Mesenchymal stem cell (in vitro differentiated cells and primary cell): ENCODE results near the gene SLC39A10.

Experiments used
- DNase-seq: peaks from one replicate; pipeline ENCODE4 v3.0.0-alpha.2; 2013
- H2AFZ ChIP-seq: one replicate; pipeline ENCODE4 v1.6.1; 2013; ENCODE audit warnings: low read depth, mild to moderate bottlenecking, control low read depth, inconsistent platforms, low read length, moderate library complexity
- H2AK5ac ChIP-seq: 2 replicates; pipeline ENCODE4 v1.6.1; 2013; ENCODE audit warnings: low read length, moderate library complexity, mild to moderate bottlenecking, inconsistent platforms; ENCODE audit not compliant: severe bottlenecking
- H2BK120ac ChIP-seq: one replicate; pipeline ENCODE4 v1.6.1; 2013; ENCODE audit warnings: low read depth, mild to moderate bottlenecking, inconsistent platforms, low read length, moderate library complexity
- H2BK12ac ChIP-seq, 2 experiments: one replicate each; pipeline ENCODE4 v1.6.1; 2013; ENCODE audit warnings: inconsistent platforms in 2 of 2, low read length in 2 of 2, mild to moderate bottlenecking in 2 of 2, moderate library complexity in 2 of 2, control low read depth in 1 of 2
- H2BK15ac ChIP-seq: one replicate; pipeline ENCODE4 v1.6.1; 2013; ENCODE audit warnings: mild to moderate bottlenecking, low read depth, inconsistent platforms; ENCODE audit not compliant: poor library complexity, severe bottlenecking
- H2BK5ac ChIP-seq: 2 replicates; pipeline ENCODE4 v1.6.1; 2013; ENCODE audit warnings: low read depth, mild to moderate bottlenecking, low read length, control low read depth, inconsistent platforms; ENCODE audit not compliant: poor library complexity, severe bottlenecking
- H3K14ac ChIP-seq, 2 experiments: one replicate each; pipeline ENCODE4 v1.6.1; 2013; ENCODE audit warnings: inconsistent platforms in 2 of 2, low read length in 2 of 2, control low read depth in 1 of 2, mild to moderate bottlenecking in 1 of 2, moderate library complexity in 1 of 2
- H3K18ac ChIP-seq, 2 experiments: one replicate each; pipeline ENCODE4 v1.6.1; 2013; ENCODE audit warnings: inconsistent platforms in 2 of 2, low read length in 2 of 2, control low read depth in 1 of 2, low read depth in 1 of 2, mild to moderate bottlenecking in 1 of 2
- H3K23ac ChIP-seq, 2 experiments: one replicate each; pipeline ENCODE4 v1.6.1; 2013; ENCODE audit warnings: inconsistent platforms in 2 of 2, low read length in 2 of 2, mild to moderate bottlenecking in 2 of 2, moderate library complexity in 2 of 2, control low read depth in 1 of 2
- H3K27ac ChIP-seq: 2 replicates; pipeline ENCODE4 v1.5.1; 2013; ENCODE audit warnings: mild to moderate bottlenecking, moderate library complexity, low read length, control low read depth, inconsistent platforms; ENCODE audit not compliant: poor library complexity, severe bottlenecking
- H3K27me3 ChIP-seq, 2 experiments: 2 replicates each; pipeline versions ENCODE4 v1.6.1 to v1.7.0; 2013; ENCODE audit warnings: low read length in 2 of 2, mild to moderate bottlenecking in 2 of 2, moderate library complexity in 2 of 2, control low read depth in 1 of 2, inconsistent platforms in 1 of 2; ENCODE audit not compliant: control insufficient read depth in 1 of 2, insufficient read depth in 1 of 2
- H3K36me3 ChIP-seq, 2 experiments: 2 replicates each; pipeline versions ENCODE4 v1.6.1 to v1.7.0; 2013; ENCODE audit warnings: low read length in 2 of 2, control low read depth in 1 of 2, inconsistent platforms in 1 of 2, low read depth in 1 of 2, mild to moderate bottlenecking in 1 of 2; ENCODE audit not compliant: insufficient read depth in 2 of 2, control insufficient read depth in 1 of 2
- H3K4ac ChIP-seq, 2 experiments: one replicate each; pipeline ENCODE4 v1.6.1; 2013; ENCODE audit warnings: inconsistent platforms in 2 of 2, low read length in 2 of 2, mild to moderate bottlenecking in 2 of 2, moderate library complexity in 2 of 2, control low read depth in 1 of 2, low read depth in 1 of 2
- H3K4me1 ChIP-seq: 2 replicates; pipeline ENCODE4 v1.6.1; 2013; ENCODE audit warnings: low read depth, low read length, control low read depth; ENCODE audit not compliant: control insufficient read depth, insufficient read depth
- H3K4me2 ChIP-seq: 2 replicates; pipeline ENCODE4 v1.6.1; 2013; ENCODE audit warnings: low read length, mild to moderate bottlenecking, inconsistent platforms; ENCODE audit not compliant: poor library complexity, severe bottlenecking
- H3K4me3 ChIP-seq, 2 experiments: 2 replicates each; pipeline versions ENCODE4 v1.5.1 to v1.7.0; 2013; ENCODE audit warnings: low read length in 2 of 2, mild to moderate bottlenecking in 2 of 2, control low read depth in 1 of 2, low read depth in 1 of 2; ENCODE audit not compliant: insufficient read depth in 1 of 2
- H3K79me1 ChIP-seq: replicated peaks from 2 replicates; pipeline ENCODE4 v1.6.1; 2013; ENCODE audit warnings: mild to moderate bottlenecking, control low read depth, low read length, inconsistent platforms; ENCODE audit not compliant: poor library complexity, severe bottlenecking
- H3K9ac ChIP-seq: 2 replicates; pipeline ENCODE4 v1.7.0; 2013; ENCODE audit warnings: mild to moderate bottlenecking, low read length, moderate library complexity
- H3K9me3 ChIP-seq: 2 replicates; pipeline ENCODE4 v1.7.0; 2013; ENCODE audit warnings: mild to moderate bottlenecking, low read length; ENCODE audit not compliant: control insufficient read depth
- H4K8ac ChIP-seq: one replicate; pipeline ENCODE4 v1.6.1; 2013; ENCODE audit warnings: inconsistent platforms, mild to moderate bottlenecking, low read length, moderate library complexity
- H4K91ac ChIP-seq: one replicate; pipeline ENCODE4 v1.6.1; 2013; ENCODE audit warnings: mild to moderate bottlenecking, low read length, inconsistent platforms
- WGBS: methylation state at CpG from one replicate; pipeline ENCODE4 v1.1.7; 2013; ENCODE audit warnings: mixed read lengths; 5-methylcytosine and 5-hydroxymethylcytosine counted together

The SLC39A10 gene

GRCh38 chr2:195652911-195653310, 4.1 kb upstream of the SLC39A10 start:
- no peaks in the 10 kb centered on the region for H3K27me3 ChIP-seq
- H2AK5ac ChIP-seq = no peak overlapping the region
- H4K8ac ChIP-seq = no peak overlapping the region
- no peak overlapping the region for H2BK12ac ChIP-seq
- no peak overlapping the region for H2BK5ac ChIP-seq
- H3K36me3 ChIP-seq = no peaks in the 10 kb centered on the region
- no peak for DNase-seq
- no peak overlapping the region for H3K14ac ChIP-seq
- H3K4me3 ChIP-seq = no peak overlapping the region
- H3K4ac ChIP-seq = no peak overlapping the region
- H3K27ac ChIP-seq = no peak overlapping the region
- H3K79me1 ChIP-seq = peaks cover 4% of the 10 kb centered on the region
- peaks cover 1% of the 10 kb centered on the region for H3K4me1 ChIP-seq
- H2AFZ ChIP-seq = no peak overlapping the region
- no peak overlapping the region for H4K91ac ChIP-seq
- no peak overlapping the region for H3K18ac ChIP-seq
- no peaks in the 10 kb centered on the region for H3K9me3 ChIP-seq
- H2BK120ac ChIP-seq = no peak overlapping the region
- no peak overlapping the region for H3K23ac ChIP-seq
- no peak overlapping the region for H3K9ac ChIP-seq
- H3K4me2 ChIP-seq = no peak overlapping the region
- no peak overlapping the region for H2BK15ac ChIP-seq

DNA sequence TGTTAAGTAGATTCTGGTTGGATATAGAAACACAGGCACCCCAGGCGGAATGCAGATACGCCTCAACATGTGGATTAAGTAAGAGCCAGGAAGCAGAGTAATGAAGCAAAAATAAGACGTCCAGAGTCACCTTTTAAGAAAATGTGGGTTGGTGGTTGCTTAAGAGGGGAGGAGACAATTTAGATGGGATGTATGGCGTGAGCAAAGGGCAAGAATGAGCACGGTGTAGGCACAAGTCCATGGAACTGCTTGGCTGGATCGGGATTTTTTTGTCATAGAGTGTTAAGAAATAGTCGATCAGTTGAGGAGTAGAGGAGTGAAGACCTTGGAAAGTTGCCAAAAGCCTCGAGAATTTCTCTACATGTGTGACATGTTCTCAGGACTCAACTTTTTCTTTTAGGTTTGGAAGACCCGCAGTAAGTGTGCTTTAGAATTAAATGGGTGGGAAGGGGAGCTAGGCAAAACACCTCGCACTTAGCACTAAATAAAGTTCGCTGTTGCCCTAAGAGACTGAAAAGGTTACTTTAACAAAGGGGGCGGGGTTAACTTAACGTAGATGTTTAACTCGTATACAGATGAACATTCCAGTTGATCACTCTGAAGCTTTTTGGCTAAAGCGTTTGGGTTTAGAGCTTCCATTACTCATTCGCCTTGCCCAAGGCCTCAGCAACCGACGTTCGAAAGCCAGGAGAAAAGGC, 716 bp upstream of the SLC39A10 start:
- Histone ChIP-seq H3K4ac (peak overlapping the region; percentile 27 to 41), H3K4me3 (peak overlapping the region in 1 of 2 experiments; percentile 86), H2BK5ac (no peak overlapping the region), H3K27ac (peak overlapping the region; percentile 89), H2BK15ac (no peak overlapping the region), H3K27me3 (no peaks in the 10 kb centered on the region), H3K79me1 (no peaks in the 10 kb centered on the region), H2AK5ac (peak overlapping the region; percentile 86), H3K36me3 (no peaks in the 10 kb centered on the region), H3K14ac (no peak overlapping the region), H3K18ac (no peak overlapping the region), H4K8ac (peak overlapping the region; percentile 22), H3K4me2 (peak overlapping the region; percentile 60), H2AFZ (peak overlapping the region; percentile 39), H3K9ac (peak overlapping the region; percentile 97), H3K9me3 (no peaks in the 10 kb centered on the region), H2BK120ac (no peak overlapping the region), H3K23ac (no peak overlapping the region), H3K4me1 (peaks cover 1% of the 10 kb centered on the region), H2BK12ac (peak overlapping the region in 1 of 2 experiments; percentile 42), H4K91ac (no peak overlapping the region)
- DNase-seq = no peak
- WGBS = 48% methylated on average over 19 of the region's 19 CpGs

DNA sequence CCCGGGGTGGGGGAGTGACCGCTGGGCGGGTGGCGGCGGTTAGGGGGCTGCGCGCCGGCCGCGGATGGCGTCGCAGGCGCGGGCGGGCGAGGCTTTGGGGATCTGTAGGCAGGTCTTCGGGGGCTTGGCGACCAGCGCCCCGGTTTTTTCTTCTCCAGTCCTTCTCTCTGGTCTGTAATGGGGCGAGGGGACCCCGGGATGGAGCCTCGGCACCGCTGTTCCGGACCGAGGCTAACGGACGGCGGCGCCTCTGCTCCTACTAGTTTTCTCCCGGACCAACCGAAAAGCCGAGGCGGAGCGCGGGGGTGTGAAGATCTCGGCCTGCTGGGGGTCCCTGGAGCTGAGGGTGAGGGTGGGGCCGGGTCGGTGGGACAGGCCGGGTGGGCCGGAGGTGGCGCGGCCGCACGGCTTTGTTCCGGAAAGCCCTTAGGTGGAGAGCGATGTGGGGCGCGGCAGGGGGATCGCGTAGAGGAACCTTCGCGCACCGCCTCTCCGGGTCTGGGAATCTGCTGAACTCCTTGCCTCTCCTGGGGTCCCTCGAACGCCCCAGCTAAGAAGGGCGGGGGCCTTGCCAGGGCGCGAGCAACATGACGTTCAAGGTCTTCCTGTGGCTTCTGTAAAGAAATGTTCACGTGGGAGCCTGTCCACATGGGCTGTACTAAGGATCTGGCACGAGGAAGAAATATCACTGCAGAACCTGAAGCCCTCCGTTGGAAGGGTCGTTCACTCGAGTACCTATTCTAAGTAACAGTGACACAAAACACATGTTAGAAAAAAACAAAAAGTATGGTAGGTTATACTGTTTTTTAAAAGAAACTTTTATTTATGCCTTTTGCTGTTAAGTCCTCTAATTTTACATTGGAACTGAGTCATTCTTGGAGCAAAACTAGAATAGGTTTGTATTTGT, 861 bp downstream of the SLC39A10 start:
- Histone ChIP-seq H2AFZ (peak overlapping the region; percentile 60), H2BK120ac (peak overlapping the region; percentile 92), H3K14ac (peak overlapping the region in 1 of 2 experiments; percentile 96), H3K36me3 (peaks cover 0 to 3% of the 10 kb centered on the region in 2 experiments), H3K27ac (peak overlapping the region; percentile 66), H2BK5ac (peak overlapping the region; percentile 92), H4K8ac (peak overlapping the region; percentile 87), H2BK12ac (peak overlapping the region; percentile 23 to 52), H3K9ac (peak overlapping the region; percentile 97), H4K91ac (peak overlapping the region; percentile 84), H3K9me3 (no peaks in the 10 kb centered on the region), H2AK5ac (peak overlapping the region; percentile 92), H3K4me2 (peak overlapping the region; percentile 83), H3K4ac (peak overlapping the region; percentile 55 to 95), H3K4me1 (peaks cover 4% of the 10 kb centered on the region), H3K4me3 (peak overlapping the region; percentile 86), H3K23ac (peak overlapping the region in 1 of 2 experiments; percentile 81), H3K27me3 (no peaks in the 10 kb centered on the region), H2BK15ac (peak overlapping the region; percentile 17), H3K18ac (peak overlapping the region; percentile 93 to 94), H3K79me1 (no peaks in the 10 kb centered on the region)
- under 1% methylated on average over 54 of the region's 66 CpGs for WGBS
- DNase-seq = peak; percentile 86

- DNase-seq = peak; percentile 80
- Histone ChIP-seq H2AFZ (no peak overlapping the region), H3K18ac (no peak overlapping the region), H2AK5ac (no peak overlapping the region), H3K4me2 (peak overlapping the region; percentile 83), H3K4ac (no peak overlapping the region), H3K4me1 (peaks cover 4% of the 10 kb centered on the region), H3K14ac (no peak overlapping the region), H4K8ac (no peak overlapping the region), H3K79me1 (no peaks in the 10 kb centered on the region), H3K9me3 (no peaks in the 10 kb centered on the region), H3K4me3 (peak overlapping the region in 1 of 2 experiments; percentile 86), H4K91ac (no peak overlapping the region), H2BK15ac (no peak overlapping the region), H3K9ac (peak overlapping the region; percentile 97), H3K27ac (no peak overlapping the region), H2BK12ac (no peak overlapping the region), H2BK5ac (no peak overlapping the region), H3K36me3 (peaks cover 0 to 5% of the 10 kb centered on the region in 2 experiments), H2BK120ac (no peak overlapping the region), H3K23ac (no peak overlapping the region), H3K27me3 (no peaks in the 10 kb centered on the region)
- 0% methylated on average over 1 of the region's 1 CpG for WGBS
Observed at GRCh38 chr2:195658541-195658890, 1.5 kb downstream of the SLC39A10 start.
